HepG2 (cell line): ENCODE results near the gene WNT16.

Experiments used
- ATM ChIP-seq: fragments of 450-650 bp; IDR thresholded peaks from 2 replicates; pipeline ENCODE4 v1.7.1; 2017; ENCODE audit warnings: mild to moderate bottlenecking, borderline replicate concordance
- CTCF ChIP-seq: sonication (generic); formaldehyde crosslinking; IDR thresholded peaks from 2 replicates; pipeline ENCODE4 v1.5.0; 2020; ENCODE audit warnings: mild to moderate bottlenecking, missing genetic modification reagents, moderate library complexity
- ELF1 ChIP-seq: sonication (generic); formaldehyde crosslinking; IDR thresholded peaks from 2 replicates; pipeline ENCODE4 v1.4.0; 2020; ENCODE audit warnings: missing genetic modification reagents
- EP300 ChIP-seq, 3 experiments: sonication (generic) in 1 of 3; formaldehyde crosslinking in 1 of 3; IDR thresholded peaks; 2 replicates each; pipeline versions ENCODE4 v1.5.1 to v1.6.1; 2011 to 2020; ENCODE audit warnings: low read depth in 2 of 3, low read length in 2 of 3, borderline replicate concordance in 1 of 3, improper control_type of control experiment in 1 of 3, mild to moderate bottlenecking in 1 of 3, missing genetic modification reagents in 1 of 3, moderate library complexity in 1 of 3
- HNRNPH1 ChIP-seq: fragments of 200-400 bp; formaldehyde crosslinking; optimal IDR thresholded peaks from 2 replicates; pipeline ENCODE3; 2017; ENCODE audit warnings: mild to moderate bottlenecking, low read depth, low read length
- THAP8 ChIP-seq: sonication (generic); formaldehyde crosslinking; IDR thresholded peaks from 2 replicates; pipeline ENCODE4 v1.5.1; 2020; ENCODE audit warnings: missing genetic modification reagents, mild to moderate bottlenecking, borderline replicate concordance
- ZBTB7B ChIP-seq: sonication (generic); formaldehyde crosslinking; IDR thresholded peaks from 2 replicates; pipeline ENCODE4 v1.4.0; 2020; ENCODE audit warnings: missing genetic modification reagents
- ZNF326 ChIP-seq: sonication (generic); formaldehyde crosslinking; IDR thresholded peaks from 2 replicates; pipeline ENCODE4 v1.4.0; 2020; ENCODE audit warnings: missing genetic modification reagents, borderline replicate concordance

- TF ChIP-seq THAP8 (CRISPR knock-in tag) (no peak), ELF1 (no peak), CTCF (CRISPR knock-in tag) (no peak), ATM (no peak), EP300 (IDR thresholded peaks at IDR 0.05; ENCODE audit: low read depth in 2 of 2, low read length in 2 of 2) (no peak), EP300 (CRISPR knock-in tag; IDR thresholded peaks at IDR 0.05; ENCODE audit: borderline replicate concordance) (no peak), ZBTB7B (CRISPR knock-in tag) (no peak), HNRNPH1 (no peak), ZNF326 (CRISPR knock-in tag) (no peak)
Measured at GRCh38 chr7:121339082-121339481, 10.3 kb downstream of the WNT16 start.
